IPS DF 19.7 (cell line): ENCODE data around the gene CBX4.

ENCODE experiments used
- DNase-seq: peaks from one replicate; pipeline ENCODE4 v3.0.0-alpha.2; 2013; ENCODE audit warnings: low read depth, low spot score

The CBX4 gene

DNA sequence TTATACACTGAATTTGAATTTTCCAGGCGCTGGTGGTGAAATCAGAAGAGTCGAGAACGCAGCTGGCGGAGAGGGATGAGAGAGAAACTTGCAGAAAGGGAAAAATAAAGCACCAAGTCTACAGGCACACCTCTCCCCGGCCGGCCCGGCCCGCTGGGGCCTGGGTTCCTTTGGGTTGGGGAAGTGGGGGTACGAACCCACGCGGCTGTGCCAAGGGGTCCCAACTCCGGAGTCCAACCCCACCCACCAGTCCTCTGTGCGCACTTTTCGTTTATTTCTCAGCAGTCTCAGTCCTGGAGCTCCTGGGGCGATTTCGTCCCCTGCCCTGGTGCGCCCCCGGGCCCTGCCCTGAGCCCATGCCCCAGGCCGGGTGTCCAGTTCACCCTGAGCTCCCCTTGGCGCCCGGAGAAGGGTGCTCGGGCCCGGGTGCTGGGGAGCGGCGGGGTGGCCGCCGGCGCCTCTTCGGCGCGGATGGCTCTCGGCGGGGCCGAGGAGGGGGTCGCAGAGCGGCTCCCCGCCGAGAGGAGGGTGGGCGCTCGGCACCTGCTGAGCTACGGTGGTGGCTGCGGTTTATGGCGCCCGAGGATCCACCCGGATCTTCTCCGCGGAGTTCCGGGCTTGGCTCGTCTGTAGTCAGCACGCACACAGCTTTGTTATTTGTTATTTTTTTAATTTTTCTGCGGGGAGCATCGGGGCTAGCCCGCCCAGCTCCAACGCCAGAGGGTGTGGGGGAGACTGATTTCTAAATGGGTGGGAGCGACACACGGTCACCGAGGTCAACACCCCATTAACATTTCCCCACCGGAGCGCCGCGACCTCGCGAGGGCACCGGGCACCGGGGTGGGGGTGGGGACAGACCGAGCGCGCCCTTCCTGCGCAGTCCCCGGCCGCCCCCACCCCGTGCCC lies 26.6 kb downstream of the CBX4 start:
- no peak for DNase-seq

DNA sequence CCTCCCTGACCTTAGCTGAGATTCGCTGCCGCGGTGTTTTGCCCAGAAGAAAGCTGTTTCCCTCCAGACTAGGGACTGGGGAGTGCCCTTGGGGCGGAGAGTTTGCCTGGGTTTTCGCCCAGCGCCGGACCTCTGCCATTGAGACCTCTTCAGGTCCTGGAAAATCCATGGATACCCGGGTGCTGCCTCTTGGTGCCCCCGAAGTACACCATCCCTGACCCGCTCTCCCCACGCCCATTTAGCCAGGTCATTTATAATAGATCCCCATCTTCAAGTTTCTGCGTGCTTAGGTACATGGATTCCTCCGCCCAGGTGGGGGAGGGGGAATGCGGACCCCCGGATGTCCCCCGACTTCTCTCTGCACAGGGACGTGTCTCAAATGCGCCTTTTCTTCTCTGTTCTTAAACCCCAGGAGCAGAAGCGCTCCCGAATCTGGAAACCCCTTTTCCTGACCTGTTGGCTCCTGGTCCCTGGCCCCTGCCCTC lies 27.3 kb downstream of the CBX4 start:
- no peak for DNase-seq

DNA sequence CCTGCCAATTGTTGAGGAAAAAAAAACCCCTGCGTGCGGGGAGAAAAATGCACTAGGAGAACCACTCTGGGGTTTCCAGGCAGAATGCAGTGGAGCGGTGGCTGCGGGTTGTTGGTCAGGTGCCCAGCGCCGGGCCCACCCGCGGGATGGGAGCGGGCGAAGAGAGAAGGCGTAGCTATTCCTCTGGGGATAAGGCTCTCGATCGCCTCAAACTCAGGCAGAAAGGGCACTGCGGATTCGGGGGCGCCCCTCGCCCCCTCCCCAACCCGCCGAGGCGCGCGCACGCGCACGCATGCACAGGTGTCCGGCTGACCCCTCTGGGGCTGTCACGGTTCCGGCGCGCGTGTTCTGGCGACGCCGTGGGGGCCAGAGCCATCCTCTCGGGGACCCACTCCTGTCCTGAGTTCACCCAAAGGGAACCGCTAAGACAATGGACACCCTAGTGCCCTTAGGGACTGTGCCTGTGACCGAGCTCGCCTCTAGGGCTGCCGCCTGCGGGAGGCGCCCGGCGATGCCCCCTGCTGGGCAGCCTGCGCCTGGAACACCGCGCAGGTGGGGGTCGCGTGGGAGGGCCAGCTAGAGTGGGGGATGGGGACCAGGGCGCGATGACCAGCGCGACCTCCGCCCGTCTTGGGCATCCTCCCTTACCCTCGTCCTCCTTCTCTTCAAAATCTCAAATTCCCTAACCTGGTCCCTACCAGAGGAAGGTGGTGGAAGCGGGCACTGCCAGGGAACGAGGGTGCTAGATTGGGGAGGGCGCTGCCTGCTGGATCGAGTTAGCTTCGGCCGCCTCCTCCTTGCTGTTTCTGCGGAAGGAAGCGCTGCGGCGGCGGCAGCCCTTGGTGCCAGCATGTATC lies 28.0 kb downstream of the CBX4 start:
- no peak for DNase-seq

DNA sequence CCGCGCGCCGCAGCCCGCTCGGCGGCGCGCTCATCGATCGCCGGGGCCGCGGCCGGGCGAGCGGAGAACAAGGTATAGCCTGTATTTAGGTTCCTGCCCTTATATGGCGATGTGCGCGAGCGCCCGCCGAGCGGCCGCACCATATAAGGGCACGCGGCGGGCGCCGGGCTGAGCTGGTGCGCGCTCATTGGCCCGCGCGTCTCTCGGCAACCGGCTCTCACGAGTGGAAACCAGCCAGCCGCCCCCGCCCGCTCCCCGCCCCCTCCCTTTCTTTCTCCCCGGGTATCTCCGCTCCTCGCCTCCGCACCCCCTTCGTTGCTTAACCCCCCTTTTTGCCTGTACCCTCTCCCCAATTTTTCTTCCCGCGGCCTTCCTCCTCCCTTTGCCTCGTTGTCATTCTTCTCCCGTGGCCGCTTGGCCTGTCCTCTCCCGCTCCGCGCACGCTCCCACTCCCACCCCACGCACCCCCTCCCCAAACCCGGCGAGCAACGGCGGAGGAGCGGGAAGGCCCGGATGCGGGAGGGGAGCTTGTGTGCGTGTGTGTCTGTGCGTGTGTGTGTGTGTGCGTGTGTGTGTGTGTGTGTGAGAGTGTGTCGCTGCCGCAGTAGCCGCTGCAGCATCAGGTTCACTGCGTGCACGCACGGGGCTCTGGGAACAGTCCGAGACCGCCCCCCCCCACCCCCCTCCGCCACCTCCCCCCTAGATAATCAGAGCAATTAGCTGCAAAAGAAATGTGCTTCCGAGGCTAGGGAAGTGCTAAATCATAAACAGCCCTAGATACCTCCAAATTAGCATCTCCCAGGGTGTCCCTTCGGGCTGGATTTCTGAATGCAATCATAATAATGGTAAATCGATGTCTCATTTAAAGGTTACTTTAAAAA lies 28.9 kb downstream of the CBX4 start:
- DNase-seq, result no peak

DNA sequence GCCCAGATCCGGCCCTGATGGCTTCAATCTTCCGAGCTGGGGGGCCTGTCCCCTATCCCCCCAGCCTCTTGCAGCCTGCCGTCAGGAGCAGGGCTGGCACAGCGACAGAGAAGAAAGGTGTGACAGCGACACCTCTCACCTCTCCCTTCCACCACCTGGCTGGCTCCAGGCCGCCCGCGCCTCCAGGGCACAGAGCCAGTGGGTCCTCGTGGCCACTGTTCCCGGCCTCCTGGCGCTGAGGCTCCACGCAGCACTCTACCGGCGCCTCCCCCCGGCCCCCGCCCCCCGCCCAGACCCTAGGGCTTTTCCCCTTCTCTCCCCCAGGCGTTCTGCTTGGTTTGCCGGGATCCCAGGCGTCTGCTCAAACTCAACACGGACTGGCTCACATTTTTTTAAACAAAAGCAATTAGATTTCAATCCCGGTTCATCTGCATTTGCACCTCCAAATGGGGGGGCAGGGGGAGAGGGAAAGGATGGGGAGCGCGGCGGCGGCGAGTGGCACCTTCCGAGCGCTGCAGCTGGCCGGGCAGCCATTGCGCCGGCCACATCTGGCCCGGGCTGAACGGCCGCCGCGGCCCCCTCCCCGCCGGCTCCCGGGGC lies 29.6 kb downstream of the CBX4 start:
- DNase-seq, result no peak

DNA sequence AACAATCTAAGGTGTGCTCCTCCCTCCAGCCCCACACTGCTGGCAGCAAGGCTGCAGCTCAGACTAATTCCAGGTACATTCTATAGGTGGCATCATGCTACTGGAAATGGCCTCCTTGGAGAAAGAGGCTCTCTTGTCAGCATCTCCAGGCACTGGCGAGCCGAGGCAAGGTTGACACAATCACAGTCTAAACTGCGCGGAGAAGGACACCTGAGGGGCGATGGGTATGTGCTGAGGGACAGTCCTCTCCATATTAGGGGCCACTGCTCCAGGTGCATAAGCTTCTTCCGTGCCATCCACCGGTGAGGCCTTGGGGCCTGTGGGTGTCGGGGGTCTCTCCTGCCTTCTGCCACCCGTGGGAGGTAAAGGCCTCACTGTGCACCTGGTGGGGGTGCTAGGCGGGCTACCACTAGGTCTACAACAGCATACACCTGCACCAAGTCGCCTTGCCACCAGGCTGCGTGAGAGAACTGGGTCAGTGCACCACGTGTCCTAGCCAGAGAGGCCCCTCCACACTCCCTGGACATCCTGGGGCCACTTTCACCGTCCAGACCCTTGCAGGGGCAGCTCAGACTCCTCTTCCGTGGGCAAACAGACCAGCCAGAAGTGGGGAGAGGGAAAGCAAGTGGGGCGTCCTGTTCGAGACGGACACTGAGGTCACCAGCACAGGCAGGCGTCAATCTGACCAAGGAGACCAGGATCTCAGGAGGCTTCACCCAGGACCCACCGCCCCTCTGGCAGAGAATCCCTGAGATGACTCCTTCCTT lies 30.3 kb downstream of the CBX4 start:
- DNase-seq, result no peak

DNA sequence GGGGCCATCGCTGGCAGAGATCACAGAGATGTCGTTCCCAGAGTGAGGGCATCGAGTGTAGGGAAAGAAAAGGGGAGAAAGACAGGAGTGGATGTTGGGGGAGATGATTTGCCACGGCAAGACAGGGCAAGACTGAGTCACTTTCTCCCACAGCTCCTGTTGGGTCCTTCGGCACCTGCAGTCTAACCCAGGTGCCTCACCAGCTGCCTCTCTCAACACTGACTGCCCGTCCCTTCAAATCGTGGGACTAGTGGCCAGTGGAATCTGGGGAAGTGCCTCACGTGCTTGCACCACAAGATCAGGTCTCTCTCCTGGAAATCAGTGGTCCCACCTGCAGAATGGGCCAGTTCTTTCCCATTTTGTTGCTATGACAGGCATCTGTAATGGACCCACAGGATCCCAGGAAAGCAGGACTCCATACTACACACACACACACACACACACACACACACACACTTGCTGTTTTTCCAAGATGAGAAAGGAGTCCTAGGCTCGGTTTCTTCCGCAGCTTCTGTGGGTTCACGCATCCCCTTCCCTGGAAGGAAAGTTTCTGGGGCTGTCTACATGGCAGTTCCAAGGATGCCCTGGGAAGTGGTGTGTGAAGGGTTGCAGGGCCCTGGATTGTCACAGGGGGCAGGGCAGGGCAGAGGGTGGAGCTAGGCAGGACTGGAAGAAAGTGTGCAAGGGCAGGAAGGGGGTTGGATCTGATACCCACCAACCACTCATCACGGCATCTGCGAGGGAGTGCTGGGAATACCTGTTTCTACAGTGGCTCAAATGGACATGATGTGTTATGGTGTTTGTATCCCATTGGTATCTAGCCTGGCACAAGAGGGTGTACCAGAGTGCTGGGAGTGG lies 32.1 kb downstream of the CBX4 start:
- no peak for DNase-seq

DNA sequence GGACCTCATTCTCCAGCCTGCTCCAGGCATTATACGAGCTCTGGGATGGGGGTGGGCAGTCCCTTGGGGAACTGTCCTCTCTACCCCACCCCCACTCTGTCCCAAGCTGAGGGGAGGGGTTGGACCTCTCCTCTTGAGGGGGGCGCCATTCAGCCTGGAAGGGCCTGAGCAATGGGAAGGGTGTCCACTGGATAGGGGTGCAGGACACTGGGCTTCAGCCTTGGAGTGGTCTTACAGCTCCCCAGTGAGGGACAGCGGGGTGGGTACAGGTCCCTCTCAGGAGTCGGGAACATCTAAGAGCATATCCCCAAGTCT lies 32.8 kb downstream of the CBX4 start:
- no peak for DNase-seq

DNA sequence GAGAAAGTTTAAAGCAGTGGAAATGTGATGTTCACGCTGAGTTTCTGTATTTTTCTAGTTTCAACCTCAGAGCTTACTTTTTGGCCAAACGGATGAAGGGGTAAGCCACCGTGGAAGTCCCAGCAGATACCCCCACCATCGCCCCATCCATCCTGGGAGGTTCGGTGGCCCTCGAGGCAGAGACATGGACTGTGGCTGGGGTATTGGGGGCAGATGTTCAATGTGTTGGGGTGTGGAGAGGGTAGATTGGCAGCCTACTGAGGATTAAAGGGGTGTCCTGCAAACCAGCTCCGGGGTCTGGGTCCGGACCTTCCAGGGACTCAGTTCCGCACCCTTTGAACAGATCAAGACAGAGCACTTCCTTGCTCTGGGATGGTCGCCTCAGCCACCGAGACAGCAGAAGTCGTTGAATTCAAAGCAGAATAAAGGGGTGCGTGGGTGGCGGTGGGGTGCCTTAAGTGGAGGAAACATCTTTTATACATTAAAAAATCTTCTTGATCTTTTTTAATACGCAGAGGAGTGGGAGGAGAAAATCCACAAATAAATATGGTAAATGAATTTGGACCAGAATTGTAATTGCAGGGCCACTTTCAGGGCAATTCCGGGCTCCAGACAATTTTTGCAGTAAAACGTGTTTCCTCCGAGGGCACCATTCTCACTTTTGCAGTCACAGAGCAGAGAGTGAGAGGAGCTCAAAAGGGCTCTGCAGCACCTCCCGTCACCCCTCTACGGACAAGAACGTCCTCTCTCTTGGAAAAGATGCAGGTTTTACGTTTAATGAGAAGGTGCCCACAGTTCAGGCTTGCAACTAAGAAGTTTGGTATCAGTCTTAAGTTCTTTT lies 34.2 kb downstream of the CBX4 start:
- DNase-seq, result no peak

DNA sequence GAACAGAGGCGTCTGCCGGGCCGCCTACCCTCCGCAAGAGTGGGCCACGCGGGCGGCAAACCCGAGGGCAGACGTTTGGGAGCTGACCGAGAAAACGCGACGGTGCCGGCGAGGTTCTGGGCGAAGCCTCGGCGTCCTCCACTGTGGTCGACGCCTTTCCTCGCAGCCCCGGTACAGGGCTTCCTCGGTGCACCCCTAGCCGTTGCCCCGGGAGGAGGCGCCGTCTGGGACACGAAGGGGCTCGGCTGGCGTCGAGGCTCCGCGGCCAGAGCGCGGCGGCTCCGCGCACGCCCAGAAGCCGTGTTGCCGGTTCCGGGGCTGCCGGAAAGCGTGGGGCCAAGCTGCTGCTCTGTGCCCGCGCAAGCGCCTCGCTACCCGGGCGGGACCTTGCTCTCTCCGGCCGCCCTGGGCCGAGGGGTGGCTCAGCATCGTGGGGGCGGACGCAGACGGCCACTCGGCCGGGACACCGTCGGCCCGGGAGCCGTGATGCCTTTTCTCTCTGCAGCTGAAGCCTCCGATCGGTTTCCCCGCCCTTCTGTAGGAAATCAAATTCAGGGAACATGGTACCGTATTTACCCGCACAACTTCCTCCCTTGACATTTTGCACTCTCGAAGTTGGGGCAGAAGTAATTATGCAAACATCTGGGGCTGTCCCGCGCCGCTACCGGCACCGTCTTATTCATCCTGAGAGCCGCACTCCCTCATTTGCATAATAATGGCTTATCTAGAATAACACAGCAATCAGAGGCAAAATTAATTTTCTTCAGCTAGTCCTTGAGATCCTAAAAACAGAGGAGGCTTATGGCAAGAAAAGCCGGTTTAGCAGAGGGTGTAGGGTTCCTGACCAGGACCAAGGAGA lies 35.0 kb downstream of the CBX4 start:
- no peak for DNase-seq

DNA sequence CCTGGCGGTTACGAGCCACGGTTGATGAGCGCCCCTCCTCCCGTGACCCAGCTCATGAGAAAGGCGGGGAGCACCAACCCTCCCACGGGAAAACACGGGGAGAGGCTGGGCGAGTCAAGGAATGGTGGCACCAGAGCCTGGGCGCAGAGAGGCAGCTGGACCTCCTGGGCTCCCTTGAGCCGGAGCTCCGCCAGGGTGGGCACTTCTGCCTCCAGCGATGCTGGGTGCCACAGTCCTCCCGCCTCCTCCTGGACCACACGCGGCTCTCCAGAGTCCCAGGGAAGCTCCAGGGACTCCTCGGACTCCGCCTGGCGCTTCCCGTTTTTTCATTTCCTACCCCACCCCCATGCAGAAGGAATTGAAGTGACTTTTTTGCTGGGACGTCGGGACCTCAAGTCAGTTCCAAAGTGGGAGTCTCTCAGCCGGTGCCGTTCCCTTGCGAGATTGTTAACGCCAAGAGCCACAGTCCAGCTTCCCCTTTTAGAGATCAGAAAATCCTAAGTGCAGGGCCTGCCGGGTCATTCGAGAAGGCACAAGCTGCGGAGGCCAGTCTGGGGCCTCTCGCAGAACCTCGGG lies 35.7 kb downstream of the CBX4 start:
- no peak for DNase-seq

DNA sequence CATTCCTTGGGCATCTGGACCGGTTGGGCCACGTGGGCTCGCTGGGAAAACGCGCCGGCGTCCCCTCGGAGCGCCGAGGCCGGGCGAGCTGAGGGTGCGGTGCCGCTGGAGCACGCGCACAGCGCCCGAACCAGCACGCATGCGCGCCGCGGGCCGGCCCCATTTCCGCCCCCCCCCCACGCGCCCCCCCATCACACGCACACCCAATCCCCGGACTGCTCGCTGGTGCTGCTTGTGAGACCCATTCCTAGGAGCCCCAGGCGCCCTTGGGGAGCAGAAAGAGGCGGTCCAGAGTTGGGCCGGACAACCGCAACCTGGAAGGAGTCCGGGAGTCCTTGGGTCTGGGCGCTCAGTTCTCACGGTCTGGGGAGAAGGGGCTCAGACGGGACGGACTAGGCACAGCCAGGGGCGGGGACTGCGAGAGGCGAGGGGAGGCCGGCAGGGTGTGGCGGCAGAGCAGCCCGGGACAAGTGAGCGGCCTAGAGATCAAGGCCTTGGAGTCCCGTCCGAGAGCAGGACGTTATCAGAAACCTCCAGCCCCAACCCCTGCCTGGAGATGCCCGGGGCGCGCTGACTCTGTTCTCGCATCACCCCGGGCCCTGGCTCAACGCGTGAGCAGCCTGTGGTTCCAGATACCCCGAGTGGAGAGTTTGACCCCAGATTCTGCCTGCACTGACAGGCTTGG lies 36.4 kb downstream of the CBX4 start:
- no peak for DNase-seq

DNA sequence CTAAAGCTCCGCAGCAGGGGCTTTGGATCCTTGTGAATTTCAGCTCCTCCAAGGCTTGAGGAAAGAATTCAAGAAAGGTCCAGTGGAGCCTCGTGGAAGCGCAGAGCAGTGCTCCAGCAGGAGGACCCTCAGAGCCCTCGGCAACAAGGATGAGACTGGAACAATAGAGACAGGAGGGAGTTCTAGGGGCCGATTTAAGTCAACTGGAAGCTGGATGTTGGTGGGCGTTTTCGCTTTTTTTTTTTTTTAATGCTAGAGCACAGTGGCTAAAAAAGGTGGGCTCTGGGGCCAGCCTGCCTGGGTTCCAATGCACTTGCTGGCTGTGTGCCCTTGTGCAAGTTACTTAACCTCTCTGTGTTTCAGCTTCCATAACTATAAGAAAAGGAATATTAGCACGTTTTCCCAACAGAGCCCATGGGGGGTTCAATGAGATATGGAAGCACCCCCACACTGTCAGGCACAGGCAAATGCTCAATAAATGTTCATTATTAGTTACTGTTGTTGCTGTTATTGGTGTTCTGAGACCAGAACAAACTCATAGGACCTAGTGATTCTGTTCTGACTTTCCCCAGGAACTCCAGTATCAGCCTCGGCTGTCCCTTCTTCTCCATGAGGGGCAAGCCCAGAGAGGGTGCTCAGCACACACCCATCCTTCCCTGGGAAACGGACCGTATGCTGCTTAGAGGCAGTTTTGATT lies 37.1 kb downstream of the CBX4 start:
- DNase-seq, result no peak

DNA sequence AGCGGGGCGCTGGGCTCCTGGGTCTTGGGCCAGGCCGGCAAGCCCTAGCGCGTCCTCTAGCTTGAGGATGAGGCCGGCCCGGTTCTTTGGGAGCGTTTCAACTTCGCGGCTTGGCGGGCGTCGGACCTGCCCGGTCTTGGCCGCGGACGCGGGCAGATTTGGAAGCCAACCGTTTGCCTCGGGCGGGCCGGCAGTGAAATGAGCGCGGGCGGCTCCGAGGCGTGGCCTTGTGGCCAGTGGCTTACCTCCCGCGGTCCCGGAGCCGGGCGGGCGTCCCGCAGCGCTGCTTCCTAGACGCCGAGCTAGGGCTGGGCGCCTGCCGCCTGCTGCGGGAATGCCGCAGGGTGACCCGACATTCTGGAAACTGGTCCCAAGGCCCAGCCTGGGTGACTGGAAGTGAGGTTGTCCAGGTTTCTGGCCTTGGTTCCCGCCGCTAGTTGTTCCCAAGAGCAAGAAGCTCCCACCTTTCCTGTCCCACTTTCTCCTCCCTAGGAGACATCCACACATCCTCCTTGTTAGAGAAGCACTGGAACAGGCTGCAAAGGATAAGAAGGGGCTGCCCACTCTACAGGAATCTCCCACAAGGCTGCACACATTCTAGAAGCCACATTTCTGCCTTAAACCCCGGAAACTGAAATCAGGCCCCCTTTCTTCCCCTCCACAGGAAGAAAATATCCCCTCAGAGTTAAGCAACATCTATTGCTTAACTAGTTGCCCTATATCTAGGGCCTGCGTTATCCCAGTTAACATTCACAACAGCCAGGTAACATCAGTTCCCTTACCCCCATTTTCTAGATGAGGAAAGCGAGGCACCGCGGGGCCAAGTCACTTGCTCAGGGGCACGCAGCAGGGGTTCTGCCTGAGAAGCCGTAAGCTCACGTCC lies 37.8 kb downstream of the CBX4 start:
- DNase-seq, result no peak
